Endothelial cell of umbilical vein (primary cell): ENCODE results near the gene CD34. TPM values are rescaled to one million over a fixed set of nuclear protein-coding genes. Genes with fewer than 3 reads are reported as not detected.

Experiments
- BruUV-seq: library from RNA; stranded (reverse); fragments of 400-500 nt; replicated peaks from 2 replicates; lab custom pipeline; 2021; lab: Mats Ljungman, UMichigan
- CTCF ChIA-PET: fragments of 300-600, 350-600 bp; sonication (Branson Sonifier 250); formaldehyde crosslinking; loops from one replicate; lab custom pipeline; 2021; ENCODE audit warnings: antibody characterized with exemption, inconsistent platforms; lab: Charles Lee
- POLR2A ChIA-PET: fragments of 300-600, 350-600 bp; sonication (Branson Sonifier 250); formaldehyde crosslinking; loops from one replicate; lab custom pipeline; 2021; ENCODE audit warnings: antibody characterized with exemption, inconsistent platforms; lab: Charles Lee
- DNase-seq: peaks from one replicate; pipeline ENCODE4 v3.0.0-alpha.2; 2011; ENCODE audit warnings: low read depth, low spot score
- FAIRE-seq: peaks from 2 replicates; lab custom pipeline; 2011; peaks lifted over from hg19 to GRCh38; lab: Jason Lieb, UNC
- H2AFZ ChIP-seq: 2 replicates; pipeline ENCODE4 v1.6.0; 2012; ENCODE audit warnings: low read depth, low read length, control low read depth, inconsistent platforms
- H3K27ac ChIP-seq: 2 replicates; pipeline ENCODE4 v1.5.1; 2011; ENCODE audit warnings: low read depth, mild to moderate bottlenecking, control low read depth, low read length, moderate library complexity; ENCODE audit not compliant: insufficient read depth
- H3K27me3 ChIP-seq, 2 experiments: 2 replicates each; pipeline versions ENCODE4 v1.6.0 to v1.6.1; 2011; ENCODE audit warnings: low read length in 2 of 2, mixed read lengths in 1 of 2; ENCODE audit not compliant: control insufficient read depth in 2 of 2, insufficient read depth in 2 of 2
- H3K36me3 ChIP-seq, 2 experiments: 2 replicates in 1 of 2; 3 replicates in 1 of 2; pipeline ENCODE4 v1.5.1; 2011; ENCODE audit warnings: low read length in 2 of 2, mild to moderate bottlenecking in 1 of 2, moderate library complexity in 1 of 2; ENCODE audit not compliant: control insufficient read depth in 2 of 2, insufficient read depth in 2 of 2; ENCODE audit errors: extremely low read depth in 1 of 2
- H3K4me1 ChIP-seq: 3 replicates; pipeline ENCODE4 v1.5.1; 2011; ENCODE audit warnings: mild to moderate bottlenecking, low read length; ENCODE audit not compliant: control insufficient read depth, insufficient read depth; ENCODE audit errors: extremely low read depth
- H3K4me2 ChIP-seq: 2 replicates; pipeline ENCODE4 v1.6.1; 2011; ENCODE audit warnings: low read length, control low read depth, mixed read lengths; ENCODE audit not compliant: insufficient read depth
- H3K4me3 ChIP-seq, 3 experiments: fragments of 200-600 bp in 1 of 3; sonication (generic), shearing (Covaris generic) in 1 of 3; replicated peaks in 1 of 3; 2 replicates each; pipeline ENCODE4 v1.5.1; 2011 to 2016; ENCODE audit warnings: control low read depth in 3 of 3, low read length in 3 of 3, mild to moderate bottlenecking in 2 of 3, inconsistent platforms in 1 of 3, low read depth in 1 of 3, moderate library complexity in 1 of 3; ENCODE audit not compliant: insufficient read depth in 1 of 3
- H3K79me2 ChIP-seq: 2 replicates; pipeline ENCODE4 v1.6.0; 2012; ENCODE audit warnings: low read length, inconsistent platforms; ENCODE audit not compliant: control insufficient read depth, insufficient read depth
- H3K9ac ChIP-seq: replicated peaks from 2 replicates; pipeline ENCODE3; 2011; ENCODE audit warnings: low read length, control low read depth; ENCODE audit not compliant: insufficient read depth; ENCODE audit errors: extremely low read depth
- H3K9me1 ChIP-seq: replicated peaks from 3 replicates; pipeline ENCODE4 v1.6.0; 2011; ENCODE audit warnings: mild to moderate bottlenecking, low read length; ENCODE audit not compliant: control insufficient read depth, insufficient read depth; ENCODE audit errors: extremely low read depth
- H3K9me3 ChIP-seq: replicated peaks from 2 replicates; pipeline ENCODE4 v1.5.1; 2012; ENCODE audit warnings: low read length, inconsistent platforms; ENCODE audit not compliant: control insufficient read depth, insufficient read depth
- H4K20me1 ChIP-seq: replicated peaks from 2 replicates; pipeline ENCODE3; 2011; ENCODE audit warnings: mild to moderate bottlenecking, low read length; ENCODE audit not compliant: control insufficient read depth, insufficient read depth; ENCODE audit errors: extremely low read depth
- EZH2 ChIP-seq: IDR thresholded peaks from 2 replicates; pipeline ENCODE4 v1.6.1; 2012; ENCODE audit warnings: borderline replicate concordance, low read depth, mild to moderate bottlenecking, moderate library complexity, low read length, inconsistent platforms; ENCODE audit not compliant: severe bottlenecking
- FOS ChIP-seq: IDR thresholded peaks from 2 replicates; pipeline ENCODE4 v1.6.1; 2011; ENCODE audit warnings: mild to moderate bottlenecking, low read length, moderate library complexity, borderline replicate concordance; ENCODE audit not compliant: insufficient read depth
- GATA2 ChIP-seq: IDR thresholded peaks from 2 replicates; pipeline ENCODE4 v1.7.0; 2011; ENCODE audit warnings: low read depth, mild to moderate bottlenecking, moderate library complexity, mixed read lengths, low read length; ENCODE audit not compliant: insufficient read length, insufficient read depth
- JUN ChIP-seq: IDR thresholded peaks from 2 replicates; pipeline ENCODE4 v1.6.1; 2011; ENCODE audit warnings: borderline replicate concordance, low read depth; ENCODE audit not compliant: insufficient read length, insufficient read depth
- MYC ChIP-seq: IDR thresholded peaks from one replicate; pipeline ENCODE4 v1.6.1; 2011; ENCODE audit warnings: mild to moderate bottlenecking, low read depth, low read length
- POLR2A ChIP-seq: IDR thresholded peaks from 2 replicates; pipeline ENCODE4 v1.6.1; 2012; ENCODE audit warnings: low read depth, mild to moderate bottlenecking, control low read depth, low read length
- POLR2AphosphoS5 ChIP-seq: IDR thresholded peaks from 2 replicates; pipeline ENCODE4 v1.6.1; 2012; ENCODE audit warnings: low read depth, mild to moderate bottlenecking, control low read depth, low read length, moderate library complexity; ENCODE audit not compliant: insufficient read depth
- dilution Hi-C: fragments of 300-500 bp; cut with MboI; formaldehyde crosslinking; loops from one replicate; pipeline ENCODE4 v1.15.0; 2019; ENCODE audit warnings: low sequenced_read_pairs; ENCODE audit not compliant: extremely low pct_ligation_motif_present
- intact Hi-C: fragments of 100-400 bp; cut with micrococcal nuclease; formaldehyde crosslinking; loops from one replicate; pipeline ENCODE4 v1.10.0; 2022
- polyA plus RNA-seq, 4 experiments: library from polyadenylated mRNA; depleted of rRNA in 3 of 4; stranded (reverse) in 3 of 4; unstranded in 1 of 4; fragments of >200 nt; gene quantifications; 2 replicates each; pipeline versions ENCODE4 v1.2.1 to v1.2.3, GENCODE V29; 2011 to 2012; ENCODE audit warnings: missing spikeins in 1 of 4
- total RNA-seq: library from RNA; stranded (reverse); gene quantifications from 2 replicates; pipeline ENCODE4 v1.2.3, GENCODE V29; 2021
- TF ChIP-seq, protein P1 (sequence below): IDR thresholded peaks from 2 replicates; pipeline ENCODE4 v1.6.1; 2011; ENCODE audit not compliant: insufficient read depth, insufficient read length
- TF ChIP-seq, protein P2 (sequence below), 2 donors: IDR thresholded peaks; 1 replicate in 1 of 2; 2 replicates in 1 of 2; pipeline ENCODE4 v1.5.1; 2011; ENCODE audit warnings: low read length in 2 of 2, mild to moderate bottlenecking in 2 of 2, moderate library complexity in 2 of 2, control low read depth in 1 of 2, inconsistent platforms in 1 of 2, low read depth in 1 of 2; ENCODE audit not compliant: insufficient read depth in 1 of 2; ENCODE audit errors: extremely low read depth in 1 of 2

CD34 gene
- total and polyA plus RNA-seq, 2 donors (not counting 3 experiments of a cell fraction or from before 2014, with no cell fraction given), result 102 to 174 TPM

DNA sequence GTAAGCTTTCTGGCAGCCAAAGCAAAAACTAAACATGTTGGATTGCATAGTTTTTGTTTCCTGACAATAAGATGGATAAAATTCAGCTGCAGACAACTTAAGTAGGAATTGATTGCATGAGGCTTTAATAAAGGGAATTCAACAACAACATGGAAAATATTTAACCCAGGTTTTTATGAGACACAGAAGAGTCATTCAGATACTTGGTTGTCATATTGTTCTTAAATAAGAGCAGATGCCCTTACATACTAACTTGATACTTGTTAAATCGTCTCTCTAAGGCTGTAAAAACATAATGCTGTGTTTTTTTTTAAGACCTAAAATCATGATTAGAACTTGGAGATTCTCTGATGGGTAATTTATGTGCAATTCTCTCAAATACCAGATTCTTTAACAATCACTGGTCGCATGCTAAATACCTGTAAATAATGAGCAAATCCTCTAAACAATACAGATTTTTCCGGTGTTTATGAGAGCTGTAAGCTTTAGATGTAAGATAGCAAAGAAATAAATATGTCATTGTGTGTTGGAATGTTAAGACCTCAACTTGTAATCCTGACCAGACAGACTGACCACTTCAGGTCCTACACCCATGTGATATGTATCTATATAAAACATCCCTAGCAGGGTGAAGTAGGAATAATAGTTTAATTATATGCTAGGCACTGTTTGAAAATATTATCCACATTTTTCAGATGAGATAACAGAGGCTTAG is 37.8 kb upstream of the CD34 start:
- peaks cover 2 to 5% of the 10 kb centered on the region in 2 experiments for H3K27me3 ChIP-seq
- H2AFZ ChIP-seq, result no peak overlapping the region
- BruUV-seq, result no TSS peak
- intact Hi-C loops (no loop called here), dilution Hi-C loops (no loop called here)
- H3K9ac ChIP-seq, result no peak overlapping the region
- H3K4me3 ChIP-seq, result no peak overlapping the region
- no peaks in the 10 kb centered on the region for H3K9me1 ChIP-seq
- peak overlapping the region; percentile 26 for H3K4me2 ChIP-seq
- TF ChIP-seq, protein P1, sequence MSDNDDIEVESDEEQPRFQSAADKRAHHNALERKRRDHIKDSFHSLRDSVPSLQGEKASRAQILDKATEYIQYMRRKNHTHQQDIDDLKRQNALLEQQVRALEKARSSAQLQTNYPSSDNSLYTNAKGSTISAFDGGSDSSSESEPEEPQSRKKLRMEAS, result no peak
- TF ChIP-seq POLR2A, result no peak
- TF ChIP-seq JUN, result no peak
- no peak for TF ChIP-seq POLR2AphosphoS5
- TF ChIP-seq, protein P2, sequence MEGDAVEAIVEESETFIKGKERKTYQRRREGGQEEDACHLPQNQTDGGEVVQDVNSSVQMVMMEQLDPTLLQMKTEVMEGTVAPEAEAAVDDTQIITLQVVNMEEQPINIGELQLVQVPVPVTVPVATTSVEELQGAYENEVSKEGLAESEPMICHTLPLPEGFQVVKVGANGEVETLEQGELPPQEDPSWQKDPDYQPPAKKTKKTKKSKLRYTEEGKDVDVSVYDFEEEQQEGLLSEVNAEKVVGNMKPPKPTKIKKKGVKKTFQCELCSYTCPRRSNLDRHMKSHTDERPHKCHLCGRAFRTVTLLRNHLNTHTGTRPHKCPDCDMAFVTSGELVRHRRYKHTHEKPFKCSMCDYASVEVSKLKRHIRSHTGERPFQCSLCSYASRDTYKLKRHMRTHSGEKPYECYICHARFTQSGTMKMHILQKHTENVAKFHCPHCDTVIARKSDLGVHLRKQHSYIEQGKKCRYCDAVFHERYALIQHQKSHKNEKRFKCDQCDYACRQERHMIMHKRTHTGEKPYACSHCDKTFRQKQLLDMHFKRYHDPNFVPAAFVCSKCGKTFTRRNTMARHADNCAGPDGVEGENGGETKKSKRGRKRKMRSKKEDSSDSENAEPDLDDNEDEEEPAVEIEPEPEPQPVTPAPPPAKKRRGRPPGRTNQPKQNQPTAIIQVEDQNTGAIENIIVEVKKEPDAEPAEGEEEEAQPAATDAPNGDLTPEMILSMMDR (IDR thresholded peaks at IDR 0.05; ENCODE audit: extremely low read depth in 1 of 2, insufficient read depth in 1 of 2, low read depth in 1 of 2, low read length in 2 of 2), result no peak
- no peak for TF ChIP-seq GATA2
- TF ChIP-seq FOS, result no peak
- no peak for TF ChIP-seq EZH2
- TF ChIP-seq MYC, result no peak
- DNase-seq (peak; percentile 20), FAIRE-seq (peak; percentile 38)
- CTCF ChIA-PET, result interaction anchor here (1.0 kb wide), 1 partner anchor 8 kb away, joined by 3 read pairs; no protein-coding TSS in a partner anchor
- no peaks in the 10 kb centered on the region for H3K79me2 ChIP-seq
- POLR2A ChIA-PET, result no interaction called here
- peaks cover 36% of the 10 kb centered on the region for H3K4me1 ChIP-seq
- no peaks in the 10 kb centered on the region for H3K36me3 ChIP-seq
- H3K9me3 ChIP-seq, result no peaks in the 10 kb centered on the region
- peak overlapping the region; percentile 52 for H3K27ac ChIP-seq
- no peaks in the 10 kb centered on the region for H4K20me1 ChIP-seq
